GM19239 (cell line): ENCODE results near the gene YPEL1.
"Not testable (repeated sequence)": the region's sequence is repeated elsewhere in the genome, so short reads cannot be mapped to it uniquely, and the experiment has no call there.

Source experiments
- DNase-seq: peaks from one replicate; pipeline ENCODE4 v3.0.0; 2011; ENCODE audit warnings: low spot score; ENCODE audit not compliant: insufficient read length
- FAIRE-seq: peaks from 2 replicates; lab custom pipeline; 2011; peaks lifted over from hg19 to GRCh38; lab: Jason Lieb, UNC

The YPEL1 gene

GRCh38 chr22:21688341-21688705, 47.3 kb downstream of the YPEL1 start:
- DNase-seq, result no peak
- no peak for FAIRE-seq

GRCh38 chr22:21687685-21688259, 47.8 kb downstream of the YPEL1 start:
- DNase-seq, result no peak
- FAIRE-seq, result no peak

- FAIRE-seq (no peak), DNase-seq (no peak)
Measured at GRCh38 chr22:21686634-21687393, 48.8 kb downstream of the YPEL1 start.

GRCh38 chr22:21686193-21686608, 49.4 kb downstream of the YPEL1 start:
- FAIRE-seq (no peak), DNase-seq (no peak)

GRCh38 chr22:21685164-21685513, 50.5 kb downstream of the YPEL1 start:
- FAIRE-seq (no peak), DNase-seq (no peak)

- no peak for DNase-seq
- FAIRE-seq, result no peak
Measured at GRCh38 chr22:21684492-21685163, 51.0 kb downstream of the YPEL1 start.

- FAIRE-seq, result no peak
- no peak for DNase-seq
Measured at GRCh38 chr22:21683401-21683811, 52.2 kb downstream of the YPEL1 start.

- FAIRE-seq (no peak), DNase-seq (no peak)
Measured at GRCh38 chr22:21682385-21683175, 53.0 kb downstream of the YPEL1 start.

- FAIRE-seq (no peak), DNase-seq (no peak)
Measured at GRCh38 chr22:21681566-21682370, 53.8 kb downstream of the YPEL1 start.

- FAIRE-seq (no peak), DNase-seq (no peak)
Measured at GRCh38 chr22:21680830-21681565, 54.6 kb downstream of the YPEL1 start.

- DNase-seq, result no peak
- no peak for FAIRE-seq
Measured at GRCh38 chr22:21679383-21679782, 56.2 kb downstream of the YPEL1 start.

- FAIRE-seq, DNase-seq: not testable (repeated sequence)
Measured at GRCh38 chr22:21678842-21679241, 56.8 kb downstream of the YPEL1 start.

GRCh38 chr22:21677606-21678443, 57.8 kb downstream of the YPEL1 start:
- FAIRE-seq, result no peak
- no peak for DNase-seq

- FAIRE-seq (no peak), DNase-seq (no peak)
Measured at GRCh38 chr22:21674638-21675245, 60.9 kb downstream of the YPEL1 start.

- no peak for DNase-seq
- no peak for FAIRE-seq
Measured at GRCh38 chr22:21673534-21674321, 61.9 kb downstream of the YPEL1 start.

GRCh38 chr22:21672107-21672629, 63.4 kb downstream of the YPEL1 start:
- no peak for DNase-seq
- no peak for FAIRE-seq

- FAIRE-seq, result no peak
Measured at GRCh38 chr22:21669026-21669425, 66.6 kb downstream of the YPEL1 start.

More at GRCh38 chr22:21669026-21669425, 66.6 kb downstream of the YPEL1 start:
- no peak for DNase-seq
